PFSK-1 (cell line): ENCODE results near the gene NOL11.

Experiments
- FOXP2 ChIP-seq: optimal IDR thresholded peaks from 2 replicates; pipeline ENCODE3; 2011; ENCODE audit warnings: borderline replicate concordance, control low read depth, inconsistent platforms; ENCODE audit not compliant: insufficient read depth; ENCODE audit errors: extremely low read length, extremely low read depth
- POLR2AphosphoS5 ChIP-seq: IDR thresholded peaks from 2 replicates; pipeline ENCODE4 v1.6.1; 2012; ENCODE audit warnings: low read depth, mild to moderate bottlenecking, control low read depth, low read length, moderate library complexity
- REST ChIP-seq, 2 experiments: IDR thresholded peaks; 2 replicates each; pipeline versions ENCODE4 v1.6.1 to v1.8.0; 2011 to 2012; ENCODE audit warnings: low read depth in 2 of 2, low read length in 2 of 2, control low read depth in 1 of 2, inconsistent platforms in 1 of 2, mild to moderate bottlenecking in 1 of 2, moderate library complexity in 1 of 2; ENCODE audit not compliant: insufficient read depth in 1 of 2
- SIN3A ChIP-seq: IDR thresholded peaks from 2 replicates; pipeline ENCODE4 v1.6.1; 2012; ENCODE audit warnings: mild to moderate bottlenecking, low read length, moderate library complexity, borderline replicate concordance; ENCODE audit not compliant: insufficient read depth
- TAF1 ChIP-seq: IDR thresholded peaks from 2 replicates; pipeline ENCODE4 v1.6.1; 2012; ENCODE audit warnings: low read length, control low read depth, borderline replicate concordance; ENCODE audit not compliant: insufficient read depth

The NOL11 gene

GRCh38 chr17:67753026-67753425 is 35.3 kb downstream of the NOL11 start:
- TF ChIP-seq POLR2AphosphoS5 = no peak
- TF ChIP-seq REST (IDR thresholded peaks at IDR 0.05; ENCODE audit: insufficient read depth in 1 of 2, low read depth in 2 of 2, low read length in 2 of 2) = no peak
- TF ChIP-seq TAF1 = no peak
- TF ChIP-seq SIN3A = no peak
- TF ChIP-seq FOXP2 = no peak

- TF ChIP-seq FOXP2 (no peak), TAF1 (no peak), POLR2AphosphoS5 (no peak), REST (IDR thresholded peaks at IDR 0.05; ENCODE audit: insufficient read depth in 1 of 2, low read depth in 2 of 2, low read length in 2 of 2) (no peak), SIN3A (no peak)
Observed at GRCh38 chr17:67754001-67754400, 36.3 kb downstream of the NOL11 start.

- TF ChIP-seq FOXP2 = no peak
Observed at GRCh38 chr17:67759355-67760171, 41.8 kb downstream of the NOL11 start.

GRCh38 chr17:67765623-67766022 is 47.9 kb downstream of the NOL11 start:
- TF ChIP-seq TAF1 (no peak), FOXP2 (no peak), REST (IDR thresholded peaks at IDR 0.05; ENCODE audit: insufficient read depth in 1 of 2, low read depth in 2 of 2, low read length in 2 of 2) (no peak), SIN3A (no peak), POLR2AphosphoS5 (no peak)

GRCh38 chr17:67769231-67769630 is 51.5 kb downstream of the NOL11 start:
- TF ChIP-seq REST (IDR thresholded peaks at IDR 0.05; ENCODE audit: insufficient read depth in 1 of 2, low read depth in 2 of 2, low read length in 2 of 2) = no peak
- TF ChIP-seq TAF1 = no peak
- TF ChIP-seq FOXP2 = no peak
- no peak for TF ChIP-seq POLR2AphosphoS5
- no peak for TF ChIP-seq SIN3A
